GM23338 (cell line): ENCODE measurements around the gene TCHH. TPM values are rescaled to one million over a fixed set of nuclear protein-coding genes. Genes with fewer than 3 reads are reported as not detected.

Source experiments
- ATAC-seq: fragments of 200-7000 bp; cut with Tn5 transposase; 3 replicates; pipeline ENCODE4 v1.9.1; 2020
- DNase-seq: peaks from one replicate; pipeline ENCODE4 v3.0.0-alpha.2; 2015; ENCODE audit warnings: low spot score
- H2AFZ ChIP-seq: fragments of 200-600 bp; sonication (generic); 2 replicates; pipeline ENCODE4 v1.8.0; 2016; ENCODE audit warnings: antibody characterized with exemption, mild to moderate bottlenecking, moderate library complexity
- H3F3A ChIP-seq: fragments of 200-600 bp; sonication (generic); replicated peaks from 2 replicates; pipeline ENCODE4 v1.8.0; 2017; ENCODE audit warnings: antibody characterized with exemption, mixed run types, low read depth
- H3K27ac ChIP-seq: fragments of 200-600 bp; sonication (generic); 2 replicates; pipeline ENCODE4 v1.6.1; 2016; ENCODE audit warnings: low read depth
- H3K27me3 ChIP-seq: fragments of 200-600 bp; sonication (generic); 2 replicates; pipeline ENCODE4 v1.8.0; 2016; ENCODE audit warnings: mild to moderate bottlenecking, mixed run types, moderate library complexity; ENCODE audit not compliant: insufficient read depth
- H3K36me3 ChIP-seq: fragments of 200-600 bp; sonication (generic); 2 replicates; pipeline ENCODE4 v1.8.0; 2016; ENCODE audit warnings: mild to moderate bottlenecking; ENCODE audit not compliant: insufficient read depth
- H3K4me1 ChIP-seq: fragments of 200-600 bp; sonication (generic); 2 replicates; pipeline ENCODE4 v1.8.0; 2016; ENCODE audit warnings: mild to moderate bottlenecking, moderate library complexity; ENCODE audit not compliant: insufficient read depth
- H3K4me2 ChIP-seq: fragments of 200-600 bp; sonication (generic); 2 replicates; pipeline ENCODE4 v1.7.1; 2017; ENCODE audit warnings: mixed run types
- H3K4me3 ChIP-seq: fragments of 200-600 bp; sonication (generic); 2 replicates; pipeline ENCODE4 v1.6.1; 2016; ENCODE audit warnings: mixed run types
- H3K79me2 ChIP-seq: fragments of 200-600 bp; sonication (generic); replicated peaks from 2 replicates; pipeline ENCODE4 v1.8.0; 2017; ENCODE audit warnings: mild to moderate bottlenecking; ENCODE audit not compliant: insufficient read depth
- H3K9me2 ChIP-seq: fragments of 200-600 bp; sonication (generic); 2 replicates; pipeline ENCODE4 v1.8.0; 2017; ENCODE audit not compliant: insufficient read depth
- H4K20me1 ChIP-seq: fragments of 200-600 bp; sonication (generic); replicated peaks from 2 replicates; pipeline ENCODE4 v1.8.0; 2017; ENCODE audit warnings: mild to moderate bottlenecking; ENCODE audit not compliant: insufficient read depth
- H3K27ac Mint-ChIP-seq: 2 replicates; pipeline ENCODE4 v1.8.0; 2020; ENCODE audit warnings: inconsistent platforms, mild to moderate bottlenecking, moderate library complexity, mixed read lengths
- H3K27me3 Mint-ChIP-seq: 3 replicates; pipeline ENCODE4 v1.8.0; 2022; ENCODE audit warnings: low read depth, mild to moderate bottlenecking, moderate library complexity, mixed read lengths, inconsistent platforms; ENCODE audit not compliant: insufficient read depth, poor library complexity
- H3K36me3 Mint-ChIP-seq: 3 replicates; pipeline ENCODE4 v1.8.0; 2021; ENCODE audit warnings: low read depth, mild to moderate bottlenecking, inconsistent platforms, moderate library complexity, mixed read lengths
- H3K4me1 Mint-ChIP-seq: 3 replicates; pipeline ENCODE4 v1.8.0; 2020; ENCODE audit warnings: mild to moderate bottlenecking, inconsistent platforms, mixed read lengths
- H3K4me3 Mint-ChIP-seq: 3 replicates; pipeline ENCODE4 v1.8.0; 2021; ENCODE audit warnings: moderate library complexity, mild to moderate bottlenecking, inconsistent platforms, mixed read lengths
- H3K9me3 Mint-ChIP-seq: 3 replicates; pipeline ENCODE4 v1.8.0; 2020; ENCODE audit warnings: moderate library complexity, mild to moderate bottlenecking, inconsistent platforms, mixed read lengths
- CREB1 ChIP-seq: fragments of 250-450 bp; sonication (Bioruptor Pico); IDR thresholded peaks from 2 replicates; pipeline ENCODE4 v1.5.0; 2020; ENCODE audit warnings: low read depth, mild to moderate bottlenecking, moderate library complexity
- EZH2 ChIP-seq: fragments of 200-600 bp; sonication (generic); IDR thresholded peaks from one replicate; pipeline ENCODE4 v1.8.0; 2017; ENCODE audit warnings: antibody characterized with exemption, mild to moderate bottlenecking, low read depth; ENCODE audit not compliant: unreplicated experiment
- NANOG ChIP-seq: IDR thresholded peaks from 2 replicates; pipeline ENCODE4 v1.6.1; 2016; ENCODE audit warnings: antibody characterized with exemption, borderline replicate concordance
- POLR2AphosphoS5 ChIP-seq: IDR thresholded peaks from 2 replicates; pipeline ENCODE4 v1.6.1; 2016; ENCODE audit warnings: antibody characterized with exemption, low read depth
- STAT1 ChIP-seq: IDR thresholded peaks from one replicate; pipeline ENCODE4 v1.6.1; 2016; ENCODE audit warnings: antibody characterized with exemption; ENCODE audit not compliant: unreplicated experiment
- ZNF331 ChIP-seq: fragments of 250-450 bp; sonication (Bioruptor Pico); IDR thresholded peaks from 2 replicates; pipeline ENCODE4 v1.5.0; 2020; ENCODE audit warnings: low read depth, mild to moderate bottlenecking, moderate library complexity
- polyA plus RNA-seq: library from polyadenylated mRNA; unstranded; fragments of >200 nt; fragmentation: Nextera tagmentation; extraction: Ambion mirVana; gene quantifications from 2 replicates; pipeline ENCODE4 v1.2.1, GENCODE V29; 2016
- total RNA-seq: library from RNA; depleted of rRNA; stranded (reverse); fragments of >200 nt; shearing (Covaris generic); gene quantifications from 2 replicates; pipeline ENCODE4 v1.2.3, GENCODE V29; 2014
- TF ChIP-seq, protein P1 (sequence below): fragments of 250-450 bp; sonication (Bioruptor Pico); IDR thresholded peaks from 2 replicates; pipeline ENCODE4 v1.5.0; 2020; ENCODE audit warnings: mild to moderate bottlenecking, moderate library complexity
- TF ChIP-seq, protein P2 (sequence below): IDR thresholded peaks from 2 replicates; pipeline ENCODE4 v1.6.1; 2016; ENCODE audit warnings: antibody characterized with exemption
- TF ChIP-seq, protein P3 (sequence below): IDR thresholded peaks from one replicate; pipeline ENCODE4 v1.6.1; 2018; ENCODE audit warnings: antibody characterized with exemption; ENCODE audit not compliant: unreplicated experiment

The TCHH gene
- total and polyA plus RNA-seq, 2 experiments from 2014 or later = 0.38 to 0.42 TPM

DNA sequence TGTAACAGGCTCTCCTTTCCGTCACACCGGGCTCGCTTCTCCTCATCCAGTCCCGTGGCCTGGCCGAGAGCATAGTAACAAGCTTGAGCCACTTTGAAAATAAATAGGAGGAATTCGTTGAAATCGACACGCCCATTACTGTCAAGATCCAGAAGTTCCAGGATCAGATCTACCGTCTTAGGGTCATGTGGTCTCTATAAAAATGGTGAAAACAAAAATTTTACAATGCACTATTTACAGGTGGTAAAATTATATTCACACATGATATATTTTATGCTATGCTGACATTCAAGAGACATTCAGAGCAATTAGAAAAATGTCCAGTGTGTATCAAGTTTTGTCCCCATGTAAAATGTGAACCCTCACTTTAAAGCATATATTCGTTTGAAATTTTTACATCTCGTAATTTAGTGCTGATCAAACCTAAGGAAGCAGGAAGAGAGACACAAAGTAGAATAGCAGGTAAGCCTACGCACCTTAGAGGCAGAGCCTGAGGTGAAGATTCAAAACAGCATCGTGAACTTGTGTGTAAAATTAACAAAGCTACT, 2.3 kb downstream of the TCHH start:
- Histone ChIP-seq H3K27me3 (peaks cover 100% of the 10 kb centered on the region), H2AFZ (peak overlapping the region; percentile 95), H3K27ac (no peak overlapping the region), H3F3A (peaks cover 43% of the 10 kb centered on the region), H3K9me2 (no peaks in the 10 kb centered on the region), H4K20me1 (no peaks in the 10 kb centered on the region), H3K79me2 (no peaks in the 10 kb centered on the region), H3K4me3 (peak overlapping the region; percentile 59), H3K36me3 (no peaks in the 10 kb centered on the region), H3K4me1 (peaks cover 16% of the 10 kb centered on the region), H3K4me2 (peak overlapping the region; percentile 88)
- Mint-ChIP-seq H3K4me3 (no peak overlapping the region), H3K36me3 (no peaks in the 10 kb centered on the region; the same call in 2 of the 3 replicates), H3K27me3 (no peaks in the 10 kb centered on the region), H3K27ac (no peak overlapping the region), H3K4me1 (no peaks in the 10 kb centered on the region), H3K9me3 (no peaks in the 10 kb centered on the region)
- TF ChIP-seq, protein P1, sequence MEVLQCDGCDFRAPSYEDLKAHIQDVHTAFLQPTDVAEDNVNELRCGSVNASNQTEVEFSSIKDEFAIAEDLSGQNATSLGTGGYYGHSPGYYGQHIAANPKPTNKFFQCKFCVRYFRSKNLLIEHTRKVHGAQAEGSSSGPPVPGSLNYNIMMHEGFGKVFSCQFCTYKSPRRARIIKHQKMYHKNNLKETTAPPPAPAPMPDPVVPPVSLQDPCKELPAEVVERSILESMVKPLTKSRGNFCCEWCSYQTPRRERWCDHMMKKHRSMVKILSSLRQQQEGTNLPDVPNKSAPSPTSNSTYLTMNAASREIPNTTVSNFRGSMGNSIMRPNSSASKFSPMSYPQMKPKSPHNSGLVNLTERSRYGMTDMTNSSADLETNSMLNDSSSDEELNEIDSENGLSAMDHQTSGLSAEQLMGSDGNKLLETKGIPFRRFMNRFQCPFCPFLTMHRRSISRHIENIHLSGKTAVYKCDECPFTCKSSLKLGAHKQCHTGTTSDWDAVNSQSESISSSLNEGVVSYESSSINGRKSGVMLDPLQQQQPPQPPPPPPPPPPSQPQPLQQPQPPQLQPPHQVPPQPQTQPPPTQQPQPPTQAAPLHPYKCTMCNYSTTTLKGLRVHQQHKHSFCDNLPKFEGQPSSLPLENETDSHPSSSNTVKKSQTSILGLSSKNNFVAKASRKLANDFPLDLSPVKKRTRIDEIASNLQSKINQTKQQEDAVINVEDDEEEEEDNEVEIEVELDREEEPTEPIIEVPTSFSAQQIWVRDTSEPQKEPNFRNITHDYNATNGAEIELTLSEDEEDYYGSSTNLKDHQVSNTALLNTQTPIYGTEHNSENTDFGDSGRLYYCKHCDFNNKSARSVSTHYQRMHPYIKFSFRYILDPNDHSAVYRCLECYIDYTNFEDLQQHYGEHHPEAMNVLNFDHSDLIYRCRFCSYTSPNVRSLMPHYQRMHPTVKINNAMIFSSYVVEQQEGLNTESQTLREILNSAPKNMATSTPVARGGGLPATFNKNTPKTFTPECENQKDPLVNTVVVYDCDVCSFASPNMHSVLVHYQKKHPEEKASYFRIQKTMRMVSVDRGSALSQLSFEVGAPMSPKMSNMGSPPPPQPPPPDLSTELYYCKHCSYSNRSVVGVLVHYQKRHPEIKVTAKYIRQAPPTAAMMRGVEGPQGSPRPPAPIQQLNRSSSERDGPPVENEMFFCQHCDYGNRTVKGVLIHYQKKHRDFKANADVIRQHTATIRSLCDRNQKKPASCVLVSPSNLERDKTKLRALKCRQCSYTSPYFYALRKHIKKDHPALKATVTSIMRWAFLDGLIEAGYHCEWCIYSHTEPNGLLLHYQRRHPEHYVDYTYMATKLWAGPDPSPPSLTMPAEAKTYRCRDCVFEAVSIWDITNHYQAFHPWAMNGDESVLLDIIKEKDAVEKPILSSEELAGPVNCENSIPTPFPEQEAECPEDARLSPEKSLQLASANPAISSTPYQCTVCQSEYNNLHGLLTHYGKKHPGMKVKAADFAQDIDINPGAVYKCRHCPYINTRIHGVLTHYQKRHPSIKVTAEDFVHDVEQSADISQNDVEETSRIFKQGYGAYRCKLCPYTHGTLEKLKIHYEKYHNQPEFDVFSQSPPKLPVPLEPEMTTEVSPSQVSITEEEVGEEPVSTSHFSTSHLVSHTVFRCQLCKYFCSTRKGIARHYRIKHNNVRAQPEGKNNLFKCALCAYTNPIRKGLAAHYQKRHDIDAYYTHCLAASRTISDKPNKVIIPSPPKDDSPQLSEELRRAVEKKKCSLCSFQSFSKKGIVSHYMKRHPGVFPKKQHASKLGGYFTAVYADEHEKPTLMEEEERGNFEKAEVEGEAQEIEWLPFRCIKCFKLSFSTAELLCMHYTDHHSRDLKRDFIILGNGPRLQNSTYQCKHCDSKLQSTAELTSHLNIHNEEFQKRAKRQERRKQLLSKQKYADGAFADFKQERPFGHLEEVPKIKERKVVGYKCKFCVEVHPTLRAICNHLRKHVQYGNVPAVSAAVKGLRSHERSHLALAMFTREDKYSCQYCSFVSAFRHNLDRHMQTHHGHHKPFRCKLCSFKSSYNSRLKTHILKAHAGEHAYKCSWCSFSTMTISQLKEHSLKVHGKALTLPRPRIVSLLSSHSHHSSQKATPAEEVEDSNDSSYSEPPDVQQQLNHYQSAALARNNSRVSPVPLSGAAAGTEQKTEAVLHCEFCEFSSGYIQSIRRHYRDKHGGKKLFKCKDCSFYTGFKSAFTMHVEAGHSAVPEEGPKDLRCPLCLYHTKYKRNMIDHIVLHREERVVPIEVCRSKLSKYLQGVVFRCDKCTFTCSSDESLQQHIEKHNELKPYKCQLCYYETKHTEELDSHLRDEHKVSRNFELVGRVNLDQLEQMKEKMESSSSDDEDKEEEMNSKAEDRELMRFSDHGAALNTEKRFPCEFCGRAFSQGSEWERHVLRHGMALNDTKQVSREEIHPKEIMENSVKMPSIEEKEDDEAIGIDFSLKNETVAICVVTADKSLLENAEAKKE (CRISPR knock-in tag) = no peak
- TF ChIP-seq STAT1 (no peak), POLR2AphosphoS5 (no peak), CREB1 (no peak), NANOG (no peak), EZH2 (peak; percentile 6), ZNF331 (no peak)
- TF ChIP-seq, protein P2, sequence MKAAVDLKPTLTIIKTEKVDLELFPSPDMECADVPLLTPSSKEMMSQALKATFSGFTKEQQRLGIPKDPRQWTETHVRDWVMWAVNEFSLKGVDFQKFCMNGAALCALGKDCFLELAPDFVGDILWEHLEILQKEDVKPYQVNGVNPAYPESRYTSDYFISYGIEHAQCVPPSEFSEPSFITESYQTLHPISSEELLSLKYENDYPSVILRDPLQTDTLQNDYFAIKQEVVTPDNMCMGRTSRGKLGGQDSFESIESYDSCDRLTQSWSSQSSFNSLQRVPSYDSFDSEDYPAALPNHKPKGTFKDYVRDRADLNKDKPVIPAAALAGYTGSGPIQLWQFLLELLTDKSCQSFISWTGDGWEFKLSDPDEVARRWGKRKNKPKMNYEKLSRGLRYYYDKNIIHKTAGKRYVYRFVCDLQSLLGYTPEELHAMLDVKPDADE = no peak
- TF ChIP-seq, protein P3, sequence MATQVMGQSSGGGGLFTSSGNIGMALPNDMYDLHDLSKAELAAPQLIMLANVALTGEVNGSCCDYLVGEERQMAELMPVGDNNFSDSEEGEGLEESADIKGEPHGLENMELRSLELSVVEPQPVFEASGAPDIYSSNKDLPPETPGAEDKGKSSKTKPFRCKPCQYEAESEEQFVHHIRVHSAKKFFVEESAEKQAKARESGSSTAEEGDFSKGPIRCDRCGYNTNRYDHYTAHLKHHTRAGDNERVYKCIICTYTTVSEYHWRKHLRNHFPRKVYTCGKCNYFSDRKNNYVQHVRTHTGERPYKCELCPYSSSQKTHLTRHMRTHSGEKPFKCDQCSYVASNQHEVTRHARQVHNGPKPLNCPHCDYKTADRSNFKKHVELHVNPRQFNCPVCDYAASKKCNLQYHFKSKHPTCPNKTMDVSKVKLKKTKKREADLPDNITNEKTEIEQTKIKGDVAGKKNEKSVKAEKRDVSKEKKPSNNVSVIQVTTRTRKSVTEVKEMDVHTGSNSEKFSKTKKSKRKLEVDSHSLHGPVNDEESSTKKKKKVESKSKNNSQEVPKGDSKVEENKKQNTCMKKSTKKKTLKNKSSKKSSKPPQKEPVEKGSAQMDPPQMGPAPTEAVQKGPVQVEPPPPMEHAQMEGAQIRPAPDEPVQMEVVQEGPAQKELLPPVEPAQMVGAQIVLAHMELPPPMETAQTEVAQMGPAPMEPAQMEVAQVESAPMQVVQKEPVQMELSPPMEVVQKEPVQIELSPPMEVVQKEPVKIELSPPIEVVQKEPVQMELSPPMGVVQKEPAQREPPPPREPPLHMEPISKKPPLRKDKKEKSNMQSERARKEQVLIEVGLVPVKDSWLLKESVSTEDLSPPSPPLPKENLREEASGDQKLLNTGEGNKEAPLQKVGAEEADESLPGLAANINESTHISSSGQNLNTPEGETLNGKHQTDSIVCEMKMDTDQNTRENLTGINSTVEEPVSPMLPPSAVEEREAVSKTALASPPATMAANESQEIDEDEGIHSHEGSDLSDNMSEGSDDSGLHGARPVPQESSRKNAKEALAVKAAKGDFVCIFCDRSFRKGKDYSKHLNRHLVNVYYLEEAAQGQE = no peak
- DNase-seq (no peak), ATAC-seq (no peak)
